Transverse colon (tissue), 4 donors: ENCODE results near the gene RHAG.

Experiments
- CTCF ChIP-seq, 5 experiments: fragments of 200-600 bp in 3 of 5; fragments of 450-650 bp in 2 of 5; sonication (generic) in 3 of 5; IDR thresholded peaks; 1 replicate in 2 of 5; 2 replicates in 3 of 5; pipeline ENCODE4 v1.5.1; 2016 to 2017; ENCODE audit warnings: antibody characterized with exemption in 5 of 5, inconsistent platforms in 3 of 5, mild to moderate bottlenecking in 2 of 5, moderate library complexity in 1 of 5
- EP300 ChIP-seq: sonication (generic); formaldehyde crosslinking; IDR thresholded peaks from one replicate; pipeline ENCODE4 v1.6.1; 2017; ENCODE audit warnings: antibody characterized with exemption, low read depth
- POLR2A ChIP-seq: fragments of 450-650 bp; IDR thresholded peaks from one replicate; pipeline ENCODE4 v1.6.1; 2016; ENCODE audit warnings: antibody characterized with exemption, mild to moderate bottlenecking, moderate library complexity
- POLR2AphosphoS5 ChIP-seq, 3 donors: sonication (generic); formaldehyde crosslinking; IDR thresholded peaks; one replicate each; pipeline ENCODE4 v1.6.1; 2016; ENCODE audit warnings: antibody characterized with exemption in 3 of 3

- TF ChIP-seq CTCF (IDR thresholded peaks at IDR 0.05), result no peak
- no peak for TF ChIP-seq POLR2A
- TF ChIP-seq EP300, result no peak
- no peak for TF ChIP-seq POLR2AphosphoS5 (IDR thresholded peaks at IDR 0.05)
Observed at GRCh38 chr6:49647476-49647875, 10.8 kb upstream of the RHAG start.
